CD4-positive, alpha-beta T cell (primary cell): ENCODE data around the gene WIPI1. TPM values are rescaled to one million over a fixed set of nuclear protein-coding genes. Genes with fewer than 3 reads are reported as not detected.

Experiments used
- ATAC-seq: fragments of 200-7000 bp; cut with Tn5 transposase; one replicate; pipeline ENCODE4 v1.10.0; 2022; ENCODE audit warnings: mild to moderate bottlenecking; ENCODE audit not compliant: poor library complexity
- CTCF ChIA-PET: fragments of 350-600 bp; sonication (Branson Sonifier 250); formaldehyde crosslinking; loops from one replicate; lab custom pipeline; 2021; ENCODE audit warnings: antibody characterized with exemption, inconsistent platforms; lab: Charles Lee
- POLR2A ChIA-PET: fragments of 350-600 bp; sonication (Branson Sonifier 250); formaldehyde crosslinking; loops from one replicate; lab custom pipeline; 2021; ENCODE audit warnings: antibody characterized with exemption, inconsistent platforms; lab: Charles Lee
- DNase-seq, 14 experiments: peaks; one replicate each; pipeline ENCODE4 v3.0.0-alpha.2; 2013 to 2020; ENCODE audit warnings: mixed read lengths in 2 of 14
- H3K27ac ChIP-seq, 2 donors: one replicate each; pipeline versions ENCODE4 v1.5.1 to v1.7.0; 2013; ENCODE audit warnings: low read length in 2 of 2, low read depth in 1 of 2, mild to moderate bottlenecking in 1 of 2
- H3K27me3 ChIP-seq, 2 experiments: 1 replicate in 1 of 2; 2 replicates in 1 of 2; pipeline versions ENCODE4 v1.6.1 to v1.7.0; 2013; ENCODE audit warnings: low read length in 2 of 2, control low read depth in 1 of 2, mild to moderate bottlenecking in 1 of 2, moderate library complexity in 1 of 2; ENCODE audit not compliant: insufficient read depth in 2 of 2, control insufficient read depth in 1 of 2
- H3K36me3 ChIP-seq: one replicate; pipeline ENCODE4 v1.6.1; 2013; ENCODE audit warnings: low read length, control low read depth; ENCODE audit not compliant: insufficient read depth
- H3K4me1 ChIP-seq: one replicate; pipeline ENCODE4 v1.6.1; 2013; ENCODE audit warnings: low read length, control low read depth; ENCODE audit not compliant: insufficient read depth
- H3K4me3 ChIP-seq: one replicate; pipeline ENCODE4 v1.5.1; 2013; ENCODE audit warnings: mild to moderate bottlenecking, low read length, moderate library complexity
- H3K9me3 ChIP-seq, 2 experiments: 1 replicate in 1 of 2; 2 replicates in 1 of 2; pipeline versions ENCODE4 v1.6.1 to v1.7.0; 2013; ENCODE audit warnings: low read length in 2 of 2, mild to moderate bottlenecking in 2 of 2, control low read depth in 1 of 2, moderate library complexity in 1 of 2; ENCODE audit not compliant: control insufficient read depth in 1 of 2, insufficient read depth in 1 of 2
- H3K27ac Mint-ChIP-seq: one replicate; pipeline ENCODE4 v1.8.0; 2020; ENCODE audit warnings: mixed read lengths
- H3K27me3 Mint-ChIP-seq: one replicate; pipeline ENCODE4 v1.8.0; 2021; ENCODE audit warnings: mixed read lengths
- H3K36me3 Mint-ChIP-seq: one replicate; pipeline ENCODE4 v1.8.0; 2021; ENCODE audit warnings: low read depth, mixed read lengths
- H3K4me1 Mint-ChIP-seq: one replicate; pipeline ENCODE4 v1.8.0; 2021; ENCODE audit warnings: low read depth, mixed read lengths
- H3K4me3 Mint-ChIP-seq: one replicate; pipeline ENCODE4 v1.8.0; 2020; ENCODE audit warnings: mild to moderate bottlenecking, mixed read lengths
- H3K9me3 Mint-ChIP-seq: one replicate; pipeline ENCODE4 v1.8.0; 2020; ENCODE audit warnings: mixed read lengths
- intact Hi-C, 2 experiments: fragments of 100-400 bp; cut with DNase I in 1 of 2; cut with micrococcal nuclease in 1 of 2; formaldehyde crosslinking; loops; one replicate each; pipeline versions ENCODE4 v1.15.1 to v1.9.0; 2023 to 2025; cut with DNase I, micrococcal nuclease
- polyA plus RNA-seq, 2 donors: library from polyadenylated mRNA; unstranded; fragments of 120-200 nt; gene quantifications; one replicate each; pipeline ENCODE4 v1.2.1, GENCODE V29; 2013
- total RNA-seq, 174 experiments: library from RNA in 2 of 174; stranded (reverse) in 2 of 174; gene quantifications; one replicate each; pipeline ENCODE4 v1.2.3 and lab custom pipeline; 2021 to 2026
- TF ChIP-seq, protein P1 (sequence below): fragments of 200-600 bp; IDR thresholded peaks from one replicate; pipeline ENCODE4 v1.8.0; 2022; ENCODE audit warnings: antibody characterized with exemption, mild to moderate bottlenecking

The WIPI1 gene, protein sequence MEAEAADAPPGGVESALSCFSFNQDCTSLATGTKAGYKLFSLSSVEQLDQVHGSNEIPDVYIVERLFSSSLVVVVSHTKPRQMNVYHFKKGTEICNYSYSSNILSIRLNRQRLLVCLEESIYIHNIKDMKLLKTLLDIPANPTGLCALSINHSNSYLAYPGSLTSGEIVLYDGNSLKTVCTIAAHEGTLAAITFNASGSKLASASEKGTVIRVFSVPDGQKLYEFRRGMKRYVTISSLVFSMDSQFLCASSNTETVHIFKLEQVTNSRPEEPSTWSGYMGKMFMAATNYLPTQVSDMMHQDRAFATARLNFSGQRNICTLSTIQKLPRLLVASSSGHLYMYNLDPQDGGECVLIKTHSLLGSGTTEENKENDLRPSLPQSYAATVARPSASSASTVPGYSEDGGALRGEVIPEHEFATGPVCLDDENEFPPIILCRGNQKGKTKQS
- 1 to 10 TPM; 2.0 to 2.6 TPM for total RNA-seq
- 11.7 TPM for polyA plus RNA-seq (2013, experiment 1 of 2)
- 12.7 TPM for polyA plus RNA-seq (2013, experiment 2 of 2)
- 1.1 to 13.6 (median 4.7) reads per million in 172 experiments for total RNA-seq (lab: John Stamatoyannopoulos, UW)

DNA sequence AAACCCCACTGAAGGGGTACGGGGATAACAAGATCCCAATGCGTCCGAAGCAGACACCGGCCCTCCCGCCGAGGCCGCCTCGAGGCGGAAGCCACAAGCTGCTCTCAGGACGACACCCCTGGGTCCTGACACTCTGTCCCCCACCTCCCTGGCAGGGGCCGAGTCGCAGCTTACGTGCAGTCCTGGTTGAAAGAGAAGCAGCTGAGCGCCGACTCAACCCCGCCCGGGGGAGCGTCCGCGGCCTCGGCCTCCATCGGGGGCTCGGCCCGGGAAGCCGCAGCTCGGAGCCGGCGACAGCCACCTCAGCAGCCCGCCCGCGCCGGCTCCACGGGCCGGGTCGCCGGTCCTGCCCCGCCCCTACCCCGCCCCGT, at the start of gene WIPI1:
WIPI1 (minus strand) TSS at position 329 of the 371 bp plus-strand sequence; CDS start at position 254, 75 bp downstream.
- Mint-ChIP-seq H3K27me3 (no peaks in the 10 kb centered on the region), H3K4me1 (peaks cover 45% of the 10 kb centered on the region), H3K4me3 (peak within 1 kb of the TSS; percentile 90), H3K9me3 (no peaks in the 10 kb centered on the region), H3K27ac (peak within 1 kb of the TSS; percentile 81), H3K36me3 (no peaks in the 10 kb centered on the region)
- ATAC-seq (no peak), DNase-seq (peak in 2 of 14 experiments; percentile 23 to 54)
- TF ChIP-seq, protein P1, sequence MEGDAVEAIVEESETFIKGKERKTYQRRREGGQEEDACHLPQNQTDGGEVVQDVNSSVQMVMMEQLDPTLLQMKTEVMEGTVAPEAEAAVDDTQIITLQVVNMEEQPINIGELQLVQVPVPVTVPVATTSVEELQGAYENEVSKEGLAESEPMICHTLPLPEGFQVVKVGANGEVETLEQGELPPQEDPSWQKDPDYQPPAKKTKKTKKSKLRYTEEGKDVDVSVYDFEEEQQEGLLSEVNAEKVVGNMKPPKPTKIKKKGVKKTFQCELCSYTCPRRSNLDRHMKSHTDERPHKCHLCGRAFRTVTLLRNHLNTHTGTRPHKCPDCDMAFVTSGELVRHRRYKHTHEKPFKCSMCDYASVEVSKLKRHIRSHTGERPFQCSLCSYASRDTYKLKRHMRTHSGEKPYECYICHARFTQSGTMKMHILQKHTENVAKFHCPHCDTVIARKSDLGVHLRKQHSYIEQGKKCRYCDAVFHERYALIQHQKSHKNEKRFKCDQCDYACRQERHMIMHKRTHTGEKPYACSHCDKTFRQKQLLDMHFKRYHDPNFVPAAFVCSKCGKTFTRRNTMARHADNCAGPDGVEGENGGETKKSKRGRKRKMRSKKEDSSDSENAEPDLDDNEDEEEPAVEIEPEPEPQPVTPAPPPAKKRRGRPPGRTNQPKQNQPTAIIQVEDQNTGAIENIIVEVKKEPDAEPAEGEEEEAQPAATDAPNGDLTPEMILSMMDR = no peak
- POLR2A ChIA-PET = interaction anchor here (0.7 to 3.7 kb wide), 22 partner anchors 16 to 462 kb away, joined by 3 to 38 read pairs (median 5); partner anchors contain the start of genes AMZ2, ARSG, KPNA2 and PRKAR1A
- intact Hi-C loops = loop anchor here (1.0 to 5.0 kb wide), 3 partner anchors 18 to 420 kb away; partner anchors contain the start of gene KPNA2 (in 2 of the 2)
- Histone ChIP-seq H3K4me1 (peaks cover 44% of the 10 kb centered on the region), H3K27me3 (no peaks in the 10 kb centered on the region), H3K4me3 (peak within 1 kb of the TSS; percentile 77), H3K9me3 (no peaks in the 10 kb centered on the region), H3K36me3 (no peaks in the 10 kb centered on the region), H3K27ac (peak within 1 kb of the TSS; percentile 43 to 59)
- CTCF ChIA-PET = interaction anchor here (1.4 to 2.6 kb wide), 6 partner anchors 9 to 276 kb away, joined by 4 to 19 read pairs (median 8); no protein-coding TSS in a partner anchor

GRCh38 chr17:68505951-68506350, 48.7 kb upstream of the WIPI1 start:
- ATAC-seq (no peak), DNase-seq (no peak)
- Histone ChIP-seq H3K27me3 (no peaks in the 10 kb centered on the region), H3K9me3 (no peaks in the 10 kb centered on the region), H3K4me1 (no peaks in the 10 kb centered on the region), H3K36me3 (no peaks in the 10 kb centered on the region), H3K4me3 (no peak overlapping the region), H3K27ac (no peak overlapping the region)
- Mint-ChIP-seq H3K4me1 (peaks cover under 1% of the 10 kb centered on the region), H3K27me3 (no peaks in the 10 kb centered on the region), H3K4me3 (no peak overlapping the region), H3K27ac (no peak overlapping the region), H3K9me3 (no peaks in the 10 kb centered on the region), H3K36me3 (no peaks in the 10 kb centered on the region)
- intact Hi-C loops = no loop called here
- POLR2A ChIA-PET = no interaction called here
- TF ChIP-seq, protein P1 = no peak
- CTCF ChIA-PET = no interaction called here

- Histone ChIP-seq H3K27ac (no peak overlapping the region), H3K4me3 (no peak overlapping the region), H3K4me1 (peaks cover 12% of the 10 kb centered on the region), H3K36me3 (no peaks in the 10 kb centered on the region), H3K9me3 (no peaks in the 10 kb centered on the region), H3K27me3 (no peaks in the 10 kb centered on the region)
- no peak overlapping the region for H3K4me3 Mint-ChIP-seq
- intact Hi-C loops = no loop called here
- H3K27ac Mint-ChIP-seq = no peak overlapping the region
- H3K27me3 Mint-ChIP-seq = peaks cover 4% of the 10 kb centered on the region
- H3K36me3 Mint-ChIP-seq = peaks cover 5% of the 10 kb centered on the region
- ChIA-PET POLR2A (no interaction called here), CTCF (no interaction called here)
- peaks cover 4% of the 10 kb centered on the region for H3K9me3 Mint-ChIP-seq
- no peak for ATAC-seq
- TF ChIP-seq, protein P1 = no peak
- H3K4me1 Mint-ChIP-seq = peaks cover 17% of the 10 kb centered on the region
- no peak for DNase-seq
Measured at GRCh38 chr17:68501074-68501473, 43.8 kb upstream of the WIPI1 start.
